Measurements from ENCODE around the gene EPB41L2.

EPB41L2 gene

GRCh38 chr6:131061041-131061750, 1.8 kb downstream of the EPB41L2 start:
- no peak for DNase-seq

- DNase-seq, result no peak
Observed at GRCh38 chr6:131060311-131060710, 2.7 kb downstream of the EPB41L2 start.

- DNase-seq, result no peak
Observed at GRCh38 chr6:131059486-131059885, 3.6 kb downstream of the EPB41L2 start.

DNA sequence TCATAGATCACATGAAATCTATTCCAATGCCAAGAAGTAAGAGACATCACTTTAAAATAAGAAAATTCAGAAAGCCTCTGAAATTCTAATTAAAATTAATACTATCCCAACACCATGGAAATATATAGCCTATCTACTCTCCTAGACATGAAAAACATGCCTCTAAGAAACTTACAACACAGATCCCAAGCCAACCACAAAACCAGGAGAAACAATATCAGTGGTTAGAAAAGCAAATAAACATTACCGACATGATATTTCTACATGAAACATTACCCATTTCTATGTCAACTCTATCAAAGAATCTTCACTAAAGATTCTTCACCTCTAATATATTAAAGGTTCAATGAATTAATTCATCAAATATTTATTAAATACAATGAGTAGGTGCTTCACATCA, 4.8 kb downstream of the EPB41L2 start:
- no peak for DNase-seq

DNA sequence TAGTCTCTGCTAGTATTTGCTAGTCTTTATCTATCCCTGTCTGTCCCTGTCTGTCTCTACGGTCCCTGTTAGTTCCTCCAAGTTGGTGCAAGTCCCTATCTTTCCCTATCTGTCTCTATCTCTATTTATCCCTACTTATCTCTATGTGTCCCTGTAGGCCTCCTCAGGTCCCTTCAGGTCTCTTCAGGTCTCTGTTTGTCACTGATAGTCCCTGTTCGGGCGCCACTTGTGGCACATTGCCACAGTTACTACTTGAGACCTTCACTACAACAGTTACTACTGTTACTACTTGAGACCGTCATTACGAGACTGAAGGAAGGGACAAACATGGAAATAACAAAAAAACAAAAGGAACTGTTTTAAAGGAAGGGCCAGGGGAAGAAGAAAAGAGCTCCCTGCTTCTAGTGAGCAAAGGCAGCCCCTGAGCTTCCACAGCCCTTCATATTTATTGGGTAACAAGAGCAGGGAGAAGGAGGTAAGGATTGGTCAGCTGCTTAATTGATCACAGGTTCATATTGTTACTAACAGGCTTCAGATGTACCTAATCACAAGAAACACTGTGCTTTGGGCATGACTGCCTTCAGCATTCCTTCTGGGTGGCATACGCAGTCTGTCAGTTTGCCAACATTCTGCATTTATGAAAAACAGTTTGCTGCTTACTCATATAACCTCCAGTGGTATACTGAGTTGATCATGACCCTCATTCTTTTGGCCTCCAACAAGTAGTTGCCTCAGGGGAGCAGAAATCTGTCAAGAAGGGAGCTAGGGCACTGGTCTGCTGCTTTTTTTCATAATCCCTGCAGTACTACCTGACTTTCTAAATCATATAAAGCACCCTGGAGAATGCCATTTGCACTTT, 8.4 kb downstream of the EPB41L2 start:
- DNase-seq, result no peak

DNA sequence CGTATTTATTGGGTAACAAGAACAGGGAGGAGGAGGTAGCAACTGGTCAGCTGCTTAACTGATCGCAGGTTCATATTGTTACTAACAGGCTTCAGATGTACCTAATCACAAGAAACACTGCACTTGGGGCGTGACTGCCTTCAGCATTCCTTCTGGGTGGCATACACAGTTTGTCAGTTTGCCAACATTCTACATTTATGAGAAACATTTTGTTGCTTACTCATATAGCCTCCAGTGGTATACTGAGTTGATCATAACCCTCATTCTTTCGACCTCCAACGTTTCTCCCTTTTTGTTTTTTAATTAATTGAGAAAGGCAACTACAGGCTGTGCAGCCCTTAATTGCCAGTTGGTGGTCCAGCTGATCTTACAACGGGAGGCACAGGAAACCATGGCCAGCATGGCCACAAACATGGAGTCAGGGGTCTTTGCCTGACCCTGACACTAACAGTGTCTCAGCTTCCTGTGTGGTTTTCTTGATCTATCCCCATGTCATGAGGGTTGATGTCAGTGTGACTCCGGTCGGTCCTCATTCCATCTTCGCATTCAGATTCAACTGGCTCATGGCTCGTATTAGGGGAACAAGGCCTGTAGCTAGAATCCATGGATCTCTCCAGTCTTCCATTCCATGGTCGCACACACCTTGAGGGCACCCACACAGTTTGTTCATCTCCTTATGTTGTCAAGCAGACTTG, 9.4 kb downstream of the EPB41L2 start:
- no peak for DNase-seq

DNA sequence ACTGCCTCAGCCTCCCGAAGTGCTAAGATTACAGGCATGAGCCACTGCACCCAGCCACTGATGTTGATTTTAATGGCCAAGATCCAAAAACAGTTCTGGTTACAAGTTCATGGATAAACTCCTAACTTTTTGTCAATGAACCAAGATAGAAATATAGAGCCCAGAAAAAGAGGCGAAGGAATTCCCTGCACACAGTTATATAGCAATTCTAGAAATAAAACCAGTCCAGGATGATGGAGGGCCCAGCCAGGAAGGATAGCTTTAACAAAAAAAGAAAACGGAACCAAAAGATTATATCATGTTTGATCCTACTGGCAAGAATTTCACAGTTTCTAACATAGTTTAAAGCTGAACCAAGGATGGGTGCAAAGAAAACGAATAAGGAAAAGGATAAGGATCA, 10.9 kb downstream of the EPB41L2 start:
- no peak for DNase-seq

DNA sequence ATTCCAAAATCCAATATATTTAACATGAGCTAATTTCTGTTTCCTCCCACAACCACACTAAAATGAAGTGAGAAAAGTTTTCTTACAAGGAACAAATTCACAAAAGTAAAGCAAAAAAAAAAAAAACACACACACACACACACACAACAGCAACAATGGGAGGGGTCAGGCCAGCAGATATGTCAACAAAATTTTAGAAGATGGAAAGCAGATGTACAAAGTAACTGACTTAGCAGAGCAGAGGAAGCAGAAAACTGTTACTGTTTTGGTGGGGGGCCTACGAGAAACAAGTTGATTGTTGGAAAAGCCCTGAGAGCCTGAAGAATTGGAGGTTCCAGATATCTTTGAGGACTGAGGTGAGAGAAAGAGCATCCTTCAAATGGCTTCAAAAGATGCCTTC, 11.7 kb downstream of the EPB41L2 start:
- no peak for DNase-seq

DNA sequence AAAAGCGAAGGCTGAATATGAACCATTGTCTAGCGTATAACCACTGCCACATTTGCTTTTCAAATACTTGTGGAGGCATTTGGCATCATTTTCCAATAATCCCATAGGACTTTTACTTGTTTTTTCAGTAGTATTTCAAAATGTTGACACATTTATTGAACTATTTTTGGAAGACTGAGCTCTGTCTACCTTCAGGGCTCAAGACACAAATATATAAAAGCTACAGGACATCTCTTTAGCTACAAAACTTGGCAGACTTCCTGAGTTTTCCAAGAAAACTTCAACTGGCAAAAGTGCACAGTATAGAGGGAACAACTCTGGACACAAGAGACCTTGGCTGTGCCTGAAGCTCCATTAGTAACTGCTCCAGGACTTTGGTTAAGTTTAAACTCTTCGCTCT, 13.4 kb downstream of the EPB41L2 start:
- DNase-seq, result no peak

DNA sequence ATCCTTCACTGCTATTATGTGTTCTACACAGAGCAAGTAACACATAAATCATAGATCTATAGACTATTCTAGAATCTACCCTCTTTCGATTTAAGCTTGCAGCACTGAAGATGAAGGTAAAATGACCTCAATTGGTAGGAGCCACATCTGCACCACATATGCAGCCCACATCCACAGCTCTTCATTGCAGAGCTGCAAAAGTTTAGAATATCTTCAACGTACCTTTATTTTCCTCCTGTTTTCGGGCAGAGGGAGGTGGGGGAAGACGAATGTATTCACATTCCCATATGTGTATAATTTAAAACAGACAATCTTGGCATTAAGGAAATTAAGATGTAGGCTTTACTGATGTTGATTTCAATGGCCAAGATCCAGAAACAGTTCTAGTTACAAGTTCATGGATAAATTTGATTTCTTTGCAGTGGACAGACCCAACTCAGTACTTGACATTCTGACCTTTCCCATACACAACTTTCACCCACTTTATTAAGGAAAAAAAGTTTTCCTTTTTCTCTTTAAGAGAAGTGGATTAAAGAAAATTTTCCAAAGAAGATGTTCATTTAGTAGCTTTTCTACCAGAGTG, 14.0 kb downstream of the EPB41L2 start:
- no peak for DNase-seq

DNA sequence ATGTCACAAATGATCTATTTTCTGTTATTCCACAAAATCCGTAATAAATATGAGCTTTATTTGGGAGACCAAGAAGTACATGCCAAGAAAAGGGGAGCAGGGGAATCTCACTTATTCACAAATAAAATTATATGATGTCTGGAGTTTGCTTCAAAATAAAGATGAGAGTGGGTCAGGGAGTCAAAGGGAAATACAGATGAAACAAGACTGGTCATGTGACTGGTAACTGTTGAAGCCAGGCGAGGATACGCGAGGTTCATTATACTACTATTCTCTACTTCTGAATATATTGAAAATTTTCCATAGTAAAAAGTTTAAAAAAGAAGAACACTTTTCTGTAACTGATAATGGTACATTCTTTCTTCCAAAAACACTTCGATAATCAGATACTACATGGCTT, 14.6 kb downstream of the EPB41L2 start:
- no peak for DNase-seq

GRCh38 chr6:131045139-131045538, 17.9 kb downstream of the EPB41L2 start:
- no peak for DNase-seq

- no peak for DNase-seq
Observed at GRCh38 chr6:131043902-131044447, 19.1 kb downstream of the EPB41L2 start.

- no peak for DNase-seq
Observed at GRCh38 chr6:131042664-131043063, 20.4 kb downstream of the EPB41L2 start.

GRCh38 chr6:131041814-131042213, 21.2 kb downstream of the EPB41L2 start:
- no peak for DNase-seq

GRCh38 chr6:131040866-131041265, 22.2 kb downstream of the EPB41L2 start:
- no peak for DNase-seq

DNA sequence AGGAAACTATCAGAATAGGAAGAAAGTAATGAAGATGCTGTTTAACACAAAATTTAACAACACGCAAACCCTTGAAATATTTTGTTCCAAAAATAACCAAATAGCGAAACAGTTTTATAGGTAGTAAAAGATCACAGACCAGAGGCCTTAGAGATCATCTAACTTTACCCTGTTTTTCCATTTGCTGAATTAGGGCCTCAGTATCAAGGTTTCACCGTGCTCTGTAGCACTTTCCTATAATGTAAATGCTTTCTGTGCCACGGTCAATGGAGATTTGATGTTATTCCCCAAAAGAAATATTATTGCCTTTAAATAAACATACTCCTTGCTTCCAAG, 23.7 kb downstream of the EPB41L2 start:
- no peak for DNase-seq

GRCh38 chr6:131038597-131039344, 24.3 kb downstream of the EPB41L2 start:
- no peak for DNase-seq

DNA sequence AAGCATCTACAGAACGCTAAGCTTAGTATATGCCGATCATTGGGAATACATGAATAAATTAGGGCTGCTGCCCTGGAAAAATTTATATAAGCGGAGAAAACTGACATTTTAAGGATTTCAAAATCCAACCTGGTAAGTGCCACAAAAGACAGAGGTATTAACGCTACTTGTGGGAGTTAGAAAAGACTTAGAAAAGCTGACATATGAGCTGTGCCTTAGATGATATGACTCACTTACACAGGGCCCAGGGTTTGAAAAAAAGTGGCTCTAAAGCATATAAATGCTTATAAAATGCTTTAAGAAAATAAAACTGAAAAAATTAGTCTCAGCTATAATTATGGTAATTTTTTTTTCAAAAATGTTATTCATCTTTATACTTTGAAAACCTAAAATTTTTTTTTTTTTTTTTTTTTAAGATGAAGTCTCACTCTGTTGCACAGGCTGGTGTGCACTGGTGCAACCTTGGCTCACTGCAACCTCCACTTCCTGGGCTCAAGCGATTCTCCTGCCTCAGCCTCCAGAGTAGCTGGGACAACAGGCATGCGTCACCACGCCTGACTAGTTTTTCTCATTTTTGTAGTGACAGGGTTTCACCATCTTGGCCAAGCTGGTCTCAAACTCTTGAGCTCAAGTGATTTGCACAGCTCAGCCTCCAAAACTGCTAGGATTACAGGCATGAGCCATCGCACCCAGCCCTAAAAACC, 25.7 kb downstream of the EPB41L2 start:
- no peak for DNase-seq

DNA sequence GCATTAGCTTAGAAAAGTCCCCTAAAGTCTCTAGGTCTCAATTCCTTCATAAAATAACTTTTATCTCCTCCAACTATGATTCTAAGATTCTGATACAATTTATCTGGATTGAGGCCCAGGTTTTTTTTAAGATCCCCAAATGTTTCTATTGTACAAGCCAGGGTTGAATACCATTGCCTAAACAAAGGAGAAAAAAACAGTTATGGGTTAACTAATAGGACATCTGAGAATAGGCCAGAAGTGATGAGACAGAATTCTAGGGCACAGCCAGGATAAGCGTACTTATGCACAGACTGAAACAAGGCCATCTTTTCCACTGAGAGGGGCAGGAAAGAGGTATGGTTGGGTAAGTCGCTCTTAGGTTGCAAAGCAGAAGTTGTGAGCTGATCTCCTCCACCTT, 26.4 kb downstream of the EPB41L2 start:
- no peak for DNase-seq

DNA sequence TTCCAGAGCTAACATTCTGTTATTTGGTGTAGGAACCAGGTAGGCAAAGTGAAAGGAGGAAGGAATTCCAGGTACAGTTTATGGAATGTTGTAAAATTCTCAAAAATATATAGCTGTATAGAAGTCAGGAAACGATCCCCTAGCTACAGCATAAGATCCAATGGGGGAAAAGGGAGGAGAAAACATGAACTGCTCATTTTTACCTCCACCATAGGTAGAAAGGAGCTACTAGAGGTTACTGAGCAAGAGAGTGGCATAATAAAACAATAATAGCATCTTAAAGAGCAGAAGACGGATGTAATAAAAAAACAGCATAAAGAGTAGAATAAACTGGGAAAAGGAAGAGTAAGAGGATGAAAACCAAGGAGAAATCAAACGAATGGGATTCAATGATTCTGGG, 26.9 kb downstream of the EPB41L2 start:
- DNase-seq, result no peak

DNA sequence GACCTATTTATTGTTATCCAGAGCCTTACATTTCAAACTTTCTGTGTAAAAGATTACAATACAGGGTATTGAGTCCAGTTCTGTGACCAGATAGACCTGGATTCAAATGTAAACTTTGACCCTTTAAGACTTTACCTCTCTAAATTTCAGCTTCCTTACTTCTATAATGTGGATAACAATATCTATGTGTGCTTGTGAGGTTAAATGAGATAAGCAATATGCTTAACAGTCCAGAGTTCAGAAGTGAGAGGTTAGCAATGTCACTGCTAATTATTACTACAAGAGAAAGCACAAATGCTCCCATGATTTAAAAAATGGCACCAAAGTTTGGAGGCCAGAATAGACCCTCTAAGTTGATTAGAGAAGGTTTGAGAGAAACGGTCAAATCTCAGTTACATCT, 27.5 kb downstream of the EPB41L2 start:
- no peak for DNase-seq
